ENCODE results near the gene XPR1. TPM values are rescaled to one million over a fixed set of nuclear protein-coding genes. Genes with fewer than 3 reads are reported as not detected.
"Not testable (repeated sequence)": the region's sequence is repeated elsewhere in the genome, so short reads cannot be mapped to it uniquely, and the experiment has no call there.

XPR1 gene
- total RNA-seq, 2 experiments from 2014 or later: 17.6 to 21.9 TPM

GRCh38 chr1:180675586-180675985 lies 43.8 kb downstream of the XPR1 start:
- H3K9me3 Mint-ChIP-seq (ENCODE audit: low read depth): peaks cover 15% of the 10 kb centered on the region
- H3K27ac Mint-ChIP-seq: no peak overlapping the region
- no peak for ATAC-seq
- no peak overlapping the region for H3K4me3 Mint-ChIP-seq
- peaks cover 32% of the 10 kb centered on the region for H3K36me3 Mint-ChIP-seq
- H3K27me3 Mint-ChIP-seq: no peaks in the 10 kb centered on the region
- DNase-seq: no peak
- peaks cover 2% of the 10 kb centered on the region for H3K4me1 Mint-ChIP-seq
- CTCF ChIA-PET: no interaction called here

- H3K9me3 Mint-ChIP-seq (ENCODE audit: low read depth): peaks cover 8% of the 10 kb centered on the region
Observed at GRCh38 chr1:180680558-180681144, 48.8 kb downstream of the XPR1 start.

GRCh38 chr1:180683117-180683516 lies 51.3 kb downstream of the XPR1 start:
- H3K9me3 Mint-ChIP-seq (ENCODE audit: low read depth); H3K4me3 Mint-ChIP-seq; H3K27ac Mint-ChIP-seq; CTCF ChIA-PET; DNase-seq; H3K27me3 Mint-ChIP-seq; H3K4me1 Mint-ChIP-seq; ATAC-seq: not testable (repeated sequence)
- peaks cover 27% of the 10 kb centered on the region for H3K36me3 Mint-ChIP-seq

More at GRCh38 chr1:180680558-180681144, 48.8 kb downstream of the XPR1 start:
- ATAC-seq: no peak
- Mint-ChIP-seq H3K27ac (no peak overlapping the region), H3K36me3 (peaks cover 26% of the 10 kb centered on the region), H3K27me3 (no peaks in the 10 kb centered on the region), H3K4me3 (no peak overlapping the region), H3K4me1 (no peaks in the 10 kb centered on the region)
- DNase-seq: no peak
- CTCF ChIA-PET: no interaction called here

DNA sequence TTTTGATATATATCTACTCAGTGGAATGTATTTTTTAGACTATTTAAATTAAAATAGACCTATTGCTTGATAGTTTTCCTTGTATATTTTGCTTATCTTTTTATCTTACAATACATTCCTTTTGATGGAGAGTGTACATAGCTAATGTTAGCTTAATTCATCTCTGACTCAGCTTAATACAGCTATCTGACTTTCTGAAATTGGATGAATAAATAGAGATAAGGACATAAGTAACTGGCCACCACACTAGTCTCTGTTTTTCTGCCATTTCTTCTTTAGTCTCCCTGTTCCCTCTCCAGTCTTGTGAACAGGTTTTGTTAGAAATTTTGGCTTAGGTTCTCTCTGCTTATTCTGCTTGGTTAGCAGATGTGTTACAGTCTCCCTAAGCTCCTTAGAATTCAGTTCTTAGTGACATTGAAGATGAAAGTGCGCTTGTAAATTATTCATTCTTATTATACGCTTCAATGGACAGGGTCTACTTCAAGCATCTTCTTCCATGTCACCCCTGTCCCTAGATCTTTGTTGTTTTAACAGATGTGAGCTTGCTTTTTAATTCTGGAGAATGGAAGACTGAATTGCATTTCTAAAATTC lies 59.6 kb downstream of the XPR1 start:
- peaks cover 18% of the 10 kb centered on the region for H3K36me3 Mint-ChIP-seq
- DNase-seq: no peak
- H3K4me3 Mint-ChIP-seq: no peak overlapping the region
- no peak for ATAC-seq
- H3K4me1 Mint-ChIP-seq: no peaks in the 10 kb centered on the region
- H3K27ac Mint-ChIP-seq: no peak overlapping the region
- CTCF ChIA-PET: no interaction called here
- no peaks in the 10 kb centered on the region for H3K27me3 Mint-ChIP-seq
- peaks cover 3% of the 10 kb centered on the region for H3K9me3 Mint-ChIP-seq (ENCODE audit: low read depth)

GRCh38 chr1:180693564-180694244 lies 61.9 kb downstream of the XPR1 start:
- H3K4me3 Mint-ChIP-seq: no peak overlapping the region
- ATAC-seq (no peak), DNase-seq (no peak)
- no peak overlapping the region for H3K27ac Mint-ChIP-seq
- CTCF ChIA-PET: interaction anchor here (0.5 kb wide), 1 partner anchor 160 kb away, joined by 4 read pairs; no protein-coding TSS in a partner anchor
- H3K4me1 Mint-ChIP-seq: no peaks in the 10 kb centered on the region
- peaks cover 14% of the 10 kb centered on the region for H3K9me3 Mint-ChIP-seq (ENCODE audit: low read depth)
- H3K36me3 Mint-ChIP-seq: peaks cover 34% of the 10 kb centered on the region
- H3K27me3 Mint-ChIP-seq: no peaks in the 10 kb centered on the region

GRCh38 chr1:180695282-180695681 lies 63.5 kb downstream of the XPR1 start:
- CTCF ChIA-PET: no interaction called here
- Mint-ChIP-seq H3K36me3 (peaks cover 36% of the 10 kb centered on the region), H3K4me1 (no peaks in the 10 kb centered on the region), H3K27ac (no peak overlapping the region), H3K4me3 (no peak overlapping the region), H3K9me3 (ENCODE audit: low read depth) (peaks cover 16% of the 10 kb centered on the region), H3K27me3 (no peaks in the 10 kb centered on the region)
- DNase-seq: no peak
- no peak for ATAC-seq

DNA sequence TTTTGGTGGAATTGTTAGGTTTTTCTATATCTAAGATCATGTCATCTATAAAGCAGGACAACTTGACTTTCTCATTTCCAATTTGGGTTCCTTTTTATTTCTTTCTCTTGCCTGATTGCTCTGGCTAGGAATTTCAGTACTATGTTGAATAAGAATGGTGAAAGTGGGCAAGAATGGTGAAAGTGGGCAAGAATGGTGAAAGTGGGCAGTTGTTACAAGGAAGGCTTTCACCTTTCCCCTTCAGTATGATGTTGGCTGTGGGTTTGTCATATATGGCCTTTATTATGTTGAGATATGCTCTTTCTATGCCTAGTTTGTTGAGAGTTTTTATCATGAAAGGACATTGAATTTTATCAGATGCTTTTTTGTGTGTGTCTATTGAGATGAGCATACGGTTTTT lies 64.5 kb downstream of the XPR1 start:
- H3K4me3 Mint-ChIP-seq: no peak overlapping the region
- no peaks in the 10 kb centered on the region for H3K4me1 Mint-ChIP-seq
- H3K9me3 Mint-ChIP-seq (ENCODE audit: low read depth): peaks cover 16% of the 10 kb centered on the region
- no peak for ATAC-seq
- H3K27ac Mint-ChIP-seq: no peak overlapping the region
- no peaks in the 10 kb centered on the region for H3K27me3 Mint-ChIP-seq
- CTCF ChIA-PET: no interaction called here
- peaks cover 34% of the 10 kb centered on the region for H3K36me3 Mint-ChIP-seq
- DNase-seq: no peak

- no peak for DNase-seq
- no peak for ATAC-seq
- CTCF ChIA-PET: interaction anchor here (0.6 kb wide), 1 partner anchor 183 kb away, joined by 3 read pairs; no protein-coding TSS in a partner anchor
- Mint-ChIP-seq H3K9me3 (ENCODE audit: low read depth) (peaks cover 25% of the 10 kb centered on the region), H3K4me1 (no peaks in the 10 kb centered on the region), H3K27me3 (no peaks in the 10 kb centered on the region), H3K36me3 (peaks cover 40% of the 10 kb centered on the region), H3K4me3 (no peak overlapping the region), H3K27ac (no peak overlapping the region)
Observed at GRCh38 chr1:180698580-180698979, 66.8 kb downstream of the XPR1 start.

- H3K4me3 Mint-ChIP-seq, ATAC-seq, H3K4me1 Mint-ChIP-seq, CTCF ChIA-PET, DNase-seq, H3K27me3 Mint-ChIP-seq, H3K27ac Mint-ChIP-seq: not testable (repeated sequence)
- Mint-ChIP-seq H3K36me3 (peaks cover 22% of the 10 kb centered on the region), H3K9me3 (ENCODE audit: low read depth) (peaks cover 15% of the 10 kb centered on the region)
Observed at GRCh38 chr1:180702376-180702775, 70.6 kb downstream of the XPR1 start.

- H3K4me3 Mint-ChIP-seq, H3K27ac Mint-ChIP-seq, H3K27me3 Mint-ChIP-seq, DNase-seq, ATAC-seq, CTCF ChIA-PET, H3K4me1 Mint-ChIP-seq: not testable (repeated sequence)
- peaks cover 15% of the 10 kb centered on the region for H3K9me3 Mint-ChIP-seq (ENCODE audit: low read depth)
- peaks cover 11% of the 10 kb centered on the region for H3K36me3 Mint-ChIP-seq
Observed at GRCh38 chr1:180710746-180711145, 78.9 kb downstream of the XPR1 start.

DNA sequence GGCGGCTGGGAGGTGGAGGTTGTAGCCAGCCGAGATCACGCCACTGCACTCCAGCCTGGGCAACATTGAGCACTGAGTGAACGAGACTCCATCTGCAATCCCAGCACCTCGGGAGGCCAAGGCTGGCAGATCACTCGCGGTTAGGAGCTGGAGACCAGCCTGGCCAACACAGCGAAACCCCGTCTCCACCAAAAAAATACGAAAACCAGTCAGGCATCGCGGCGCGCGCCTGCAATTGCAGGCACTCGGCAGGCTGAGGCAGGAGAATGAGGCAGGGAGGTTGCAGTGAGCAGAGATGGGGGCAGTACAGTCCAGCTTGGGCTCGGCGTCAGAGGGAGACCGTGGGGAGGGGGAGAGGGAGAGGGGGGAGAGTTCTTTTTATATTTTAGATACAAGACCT lies 79.4 kb downstream of the XPR1 start:
- H3K27me3 Mint-ChIP-seq, DNase-seq, H3K4me1 Mint-ChIP-seq, ATAC-seq, H3K27ac Mint-ChIP-seq, H3K4me3 Mint-ChIP-seq, CTCF ChIA-PET: not testable (repeated sequence)
- Mint-ChIP-seq H3K36me3 (peaks cover 11% of the 10 kb centered on the region), H3K9me3 (ENCODE audit: low read depth) (peaks cover 15% of the 10 kb centered on the region)

DNA sequence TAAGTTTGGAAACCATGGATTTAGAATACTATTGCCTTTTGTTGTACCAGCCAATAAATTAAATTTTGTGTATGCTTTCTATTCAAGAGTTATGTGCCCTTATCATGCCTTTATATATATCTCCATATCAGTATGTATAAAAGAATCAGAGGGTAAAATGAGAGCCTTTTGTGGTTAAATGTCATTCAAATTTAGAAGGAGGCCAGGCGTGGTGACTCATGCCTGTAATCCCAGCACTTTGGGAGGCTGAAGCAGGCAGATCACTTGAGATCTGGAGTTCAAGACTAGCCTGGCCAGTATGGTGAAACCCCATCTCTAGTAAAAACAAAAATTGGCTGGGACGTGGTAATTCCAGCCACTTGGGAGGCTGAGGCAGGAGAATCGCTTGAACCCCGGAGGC lies 88.9 kb downstream of the XPR1 start:
- H3K4me1 Mint-ChIP-seq: no peaks in the 10 kb centered on the region
- H3K9me3 Mint-ChIP-seq (ENCODE audit: low read depth): no peaks in the 10 kb centered on the region
- no peaks in the 10 kb centered on the region for H3K27me3 Mint-ChIP-seq
- DNase-seq: no peak
- peaks cover 7% of the 10 kb centered on the region for H3K36me3 Mint-ChIP-seq
- no peak overlapping the region for H3K27ac Mint-ChIP-seq
- no peak for ATAC-seq
- CTCF ChIA-PET: no interaction called here
- H3K4me3 Mint-ChIP-seq: no peak overlapping the region

DNA sequence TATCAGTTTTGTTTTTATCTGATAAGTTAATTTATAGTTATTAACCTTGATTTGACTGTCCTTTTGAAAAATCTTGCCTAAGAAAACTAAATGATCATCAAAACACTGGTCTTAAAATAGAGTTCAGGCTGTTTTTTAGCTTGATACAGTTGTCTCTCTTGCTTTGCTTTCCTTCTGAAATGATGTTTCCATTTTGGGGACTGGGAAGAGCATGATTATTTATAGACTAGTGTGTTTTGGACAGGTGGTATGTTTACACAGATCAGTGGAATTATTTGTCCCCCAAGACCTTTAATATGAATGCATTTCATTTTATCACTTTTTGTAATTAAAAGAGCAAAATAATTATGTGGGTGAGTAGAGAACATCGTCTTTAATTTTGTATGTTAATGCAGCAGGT lies 90.8 kb downstream of the XPR1 start:
- Mint-ChIP-seq H3K36me3 (peaks cover 8% of the 10 kb centered on the region), H3K9me3 (ENCODE audit: low read depth) (peaks cover 4% of the 10 kb centered on the region), H3K27me3 (no peaks in the 10 kb centered on the region), H3K4me3 (no peak overlapping the region), H3K4me1 (no peaks in the 10 kb centered on the region), H3K27ac (no peak overlapping the region)
- DNase-seq (no peak), ATAC-seq (no peak)
- CTCF ChIA-PET: no interaction called here

GRCh38 chr1:180724055-180724454 lies 92.2 kb downstream of the XPR1 start:
- Mint-ChIP-seq H3K36me3 (peaks cover 9% of the 10 kb centered on the region), H3K27me3 (no peaks in the 10 kb centered on the region), H3K9me3 (ENCODE audit: low read depth) (peaks cover 6% of the 10 kb centered on the region), H3K4me3 (no peak overlapping the region), H3K27ac (no peak overlapping the region), H3K4me1 (no peaks in the 10 kb centered on the region)
- ATAC-seq: no peak
- DNase-seq: no peak
- CTCF ChIA-PET: no interaction called here
